Muscle of arm (tissue), 12 donors: ENCODE results near the gene CPXM2. TPM values are rescaled to one million over a fixed set of nuclear protein-coding genes. Genes with fewer than 3 reads are reported as not detected.

ENCODE experiments used
- DNase-seq: peaks from one replicate; pipeline ENCODE4 v3.0.0-alpha.2; 2013
- polyA plus RNA-seq, 12 donors: library from polyadenylated mRNA; unstranded; fragments of 120-200 nt; gene quantifications; one replicate each; pipeline ENCODE4 v1.2.1, GENCODE V29; 2013; ENCODE audit not compliant: insufficient read length in 12 of 12

CPXM2 gene
- polyA plus RNA-seq, 12 donors = 0.36 to 33.8 (median 2.2) TPM; not detected in 2

- no peak for DNase-seq
Observed at GRCh38 chr10:123878666-123879303, 12.8 kb downstream of the CPXM2 start.

GRCh38 chr10:123870260-123870659, 21.3 kb downstream of the CPXM2 start:
- no peak for DNase-seq

DNA sequence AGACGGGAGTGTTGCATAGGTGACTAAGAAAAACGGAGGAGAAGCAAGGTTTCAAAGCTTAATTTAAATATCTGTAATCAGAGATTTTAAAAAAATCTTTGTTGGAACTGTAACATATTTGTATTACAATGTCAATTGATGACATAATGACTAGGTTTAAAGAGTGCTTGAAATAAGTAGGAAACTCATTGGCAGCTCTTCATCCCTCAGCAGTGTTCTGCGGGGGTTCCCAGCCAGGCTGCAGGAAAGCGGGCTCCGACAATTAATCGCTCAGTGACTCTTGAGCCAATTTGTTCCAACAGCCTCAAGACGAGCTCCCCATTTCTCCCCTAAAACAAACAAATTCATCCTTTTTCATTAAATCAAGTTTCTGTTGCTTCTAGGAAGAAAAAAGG, 22.6 kb downstream of the CPXM2 start:
- DNase-seq = no peak

GRCh38 chr10:123868038-123869019, 23.3 kb downstream of the CPXM2 start:
- DNase-seq = no peak

GRCh38 chr10:123865880-123866279, 25.7 kb downstream of the CPXM2 start:
- DNase-seq = no peak

DNA sequence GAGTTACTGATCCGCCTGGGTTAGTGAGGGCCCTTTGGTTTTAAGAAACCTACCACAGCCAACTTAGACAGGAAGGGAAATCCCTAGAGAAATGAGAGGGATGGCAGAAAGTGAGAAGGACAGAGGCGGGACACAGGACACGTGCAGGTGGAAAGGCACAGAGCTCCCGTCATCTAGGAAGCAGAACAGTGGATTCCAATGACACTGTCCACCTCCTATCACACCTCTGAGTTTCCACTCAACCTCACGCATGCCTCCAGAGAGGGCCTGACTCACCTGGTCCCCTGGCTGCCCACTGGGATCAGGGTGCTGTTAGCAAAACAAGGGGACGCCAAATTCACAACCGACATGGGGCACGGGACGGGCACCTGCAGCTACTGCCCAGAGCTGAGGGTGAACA, 26.3 kb downstream of the CPXM2 start:
- DNase-seq = no peak

- no peak for DNase-seq
Observed at GRCh38 chr10:123864923-123865322, 26.7 kb downstream of the CPXM2 start.

- DNase-seq = no peak
Observed at GRCh38 chr10:123863721-123864482, 27.7 kb downstream of the CPXM2 start.

- DNase-seq = no peak
Observed at GRCh38 chr10:123863183-123863575, 28.4 kb downstream of the CPXM2 start.

- DNase-seq = no peak
Observed at GRCh38 chr10:123862421-123863182, 29.0 kb downstream of the CPXM2 start.

DNA sequence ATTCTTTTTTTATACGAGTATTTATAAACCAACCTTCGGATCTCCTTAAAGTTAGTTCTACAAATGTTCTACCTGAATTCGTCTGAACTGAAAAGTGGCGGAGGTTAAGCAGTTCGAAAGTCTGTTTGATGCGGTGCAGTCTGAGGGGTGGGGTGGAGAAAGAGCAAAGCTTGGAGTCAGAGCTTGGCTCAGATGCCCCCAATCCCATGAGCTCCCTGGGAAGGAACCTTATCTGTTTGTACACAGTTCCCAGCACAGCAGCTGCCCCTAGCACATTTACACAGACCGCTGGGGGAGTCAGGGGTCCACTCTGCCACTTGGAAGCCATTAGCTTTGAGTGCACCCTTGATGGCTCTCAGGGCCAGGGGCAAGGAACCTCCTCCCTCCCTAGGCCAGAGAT, 30.8 kb downstream of the CPXM2 start:
- no peak for DNase-seq

DNA sequence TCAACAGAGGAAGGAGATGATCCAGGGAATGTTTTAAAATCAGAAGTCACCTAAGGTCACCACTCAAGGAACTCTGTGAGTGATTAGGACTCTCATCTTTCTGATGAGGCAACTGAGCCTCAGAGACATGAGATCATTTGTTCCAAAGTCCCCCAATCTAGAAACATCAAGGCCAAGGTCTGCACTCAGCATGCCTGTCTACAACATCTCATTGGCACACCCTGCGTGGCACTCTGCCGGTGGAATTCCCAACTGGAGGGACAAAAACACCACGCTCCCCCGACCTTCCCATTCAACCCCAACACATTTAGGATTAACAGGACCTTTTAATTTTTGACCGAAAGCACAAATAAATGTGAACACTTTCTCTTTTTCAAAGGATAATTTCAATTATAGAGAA, 31.4 kb downstream of the CPXM2 start:
- DNase-seq = no peak

- no peak for DNase-seq
Observed at GRCh38 chr10:123859653-123860050, 32.0 kb downstream of the CPXM2 start.

GRCh38 chr10:123858907-123859652, 32.5 kb downstream of the CPXM2 start:
- DNase-seq = no peak

GRCh38 chr10:123858077-123858681, 33.4 kb downstream of the CPXM2 start:
- DNase-seq = no peak

- no peak for DNase-seq
Observed at GRCh38 chr10:123857616-123858015, 34.0 kb downstream of the CPXM2 start.

GRCh38 chr10:123855008-123855684, 36.5 kb downstream of the CPXM2 start:
- DNase-seq = no peak

- DNase-seq = no peak
Observed at GRCh38 chr10:123854498-123854897, 37.1 kb downstream of the CPXM2 start.

DNA sequence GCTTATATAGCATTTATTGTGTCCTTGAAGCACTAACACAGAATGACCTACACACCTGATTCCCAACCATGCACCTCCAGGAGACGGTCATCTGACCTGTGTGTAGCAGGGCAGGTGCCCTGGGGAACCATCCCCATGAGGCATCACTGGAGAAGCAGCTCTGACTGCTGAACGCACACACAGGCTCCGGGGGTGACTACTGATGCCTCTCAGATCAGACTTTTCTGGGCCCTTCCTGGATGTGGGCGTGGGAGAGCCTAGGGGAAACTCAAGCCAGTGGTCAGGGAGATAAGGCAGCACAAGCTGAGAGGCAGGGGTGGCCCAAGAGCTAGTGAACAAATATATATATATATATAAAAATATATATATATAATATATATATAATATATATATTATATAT, 37.6 kb downstream of the CPXM2 start:
- no peak for DNase-seq
